GM18511 (cell line): ENCODE results near the gene MAP1LC3B2.

Experiments used
- ATAC-seq: cut with Tn5 transposase; IDR thresholded peaks from one replicate; pipeline ENCODE4 v1.9.1; 2021; ENCODE audit warnings: mild to moderate bottlenecking, moderate library complexity; ENCODE audit not compliant: unreplicated experiment

The MAP1LC3B2 gene

GRCh38 chr12:116559162-116559935 is at the start of gene MAP1LC3B2:
Gene MAP1LC3B2, plus strand, starts transcription at chr12:116559381. Its CDS starts 16,562 bp downstream, at chr12:116575943.
- ATAC-seq, result peak; percentile 83

- ATAC-seq, result no peak
Observed at GRCh38 chr12:116513944-116514343, 45.2 kb upstream of the MAP1LC3B2 start.

- ATAC-seq, result no peak
Observed at GRCh38 chr12:116515684-116516083, 43.5 kb upstream of the MAP1LC3B2 start.

GRCh38 chr12:116516657-116517056 is 42.5 kb upstream of the MAP1LC3B2 start:
- ATAC-seq, result no peak

GRCh38 chr12:116517431-116518045 is 41.6 kb upstream of the MAP1LC3B2 start:
- no peak for ATAC-seq

GRCh38 chr12:116520225-116520760 is 38.9 kb upstream of the MAP1LC3B2 start:
- ATAC-seq, result no peak

GRCh38 chr12:116520801-116521471 is 38.2 kb upstream of the MAP1LC3B2 start:
- no peak for ATAC-seq

GRCh38 chr12:116524311-116524710 is 34.9 kb upstream of the MAP1LC3B2 start:
- ATAC-seq, result no peak

GRCh38 chr12:116524964-116525379 is 34.2 kb upstream of the MAP1LC3B2 start:
- no peak for ATAC-seq

- ATAC-seq, result no peak
Observed at GRCh38 chr12:116525418-116526001, 33.7 kb upstream of the MAP1LC3B2 start.

- ATAC-seq, result no peak
Observed at GRCh38 chr12:116528065-116528464, 31.1 kb upstream of the MAP1LC3B2 start.

GRCh38 chr12:116528498-116528897 is 30.7 kb upstream of the MAP1LC3B2 start:
- no peak for ATAC-seq

- no peak for ATAC-seq
Observed at GRCh38 chr12:116529048-116529447, 30.1 kb upstream of the MAP1LC3B2 start.

GRCh38 chr12:116529686-116530085 is 29.5 kb upstream of the MAP1LC3B2 start:
- no peak for ATAC-seq

GRCh38 chr12:116532428-116532827 is 26.8 kb upstream of the MAP1LC3B2 start:
- ATAC-seq, result no peak

- ATAC-seq, result peak; percentile 18
Observed at GRCh38 chr12:116532986-116533342, 26.2 kb upstream of the MAP1LC3B2 start.

GRCh38 chr12:116533343-116534251 is 25.6 kb upstream of the MAP1LC3B2 start:
- ATAC-seq, result peak; percentile 53

GRCh38 chr12:116534311-116535121 is 24.7 kb upstream of the MAP1LC3B2 start:
- ATAC-seq, result no peak

GRCh38 chr12:116535241-116535640 is 23.9 kb upstream of the MAP1LC3B2 start:
- no peak for ATAC-seq
